Measurements from ENCODE around the gene MYH11. TPM values are rescaled to one million over a fixed set of nuclear protein-coding genes. Genes with fewer than 3 reads are reported as not detected.

The MYH11 gene
- total RNA-seq, 4 donors from 2014 or later: 19.5 to 63.2 (median 24.6) TPM

DNA sequence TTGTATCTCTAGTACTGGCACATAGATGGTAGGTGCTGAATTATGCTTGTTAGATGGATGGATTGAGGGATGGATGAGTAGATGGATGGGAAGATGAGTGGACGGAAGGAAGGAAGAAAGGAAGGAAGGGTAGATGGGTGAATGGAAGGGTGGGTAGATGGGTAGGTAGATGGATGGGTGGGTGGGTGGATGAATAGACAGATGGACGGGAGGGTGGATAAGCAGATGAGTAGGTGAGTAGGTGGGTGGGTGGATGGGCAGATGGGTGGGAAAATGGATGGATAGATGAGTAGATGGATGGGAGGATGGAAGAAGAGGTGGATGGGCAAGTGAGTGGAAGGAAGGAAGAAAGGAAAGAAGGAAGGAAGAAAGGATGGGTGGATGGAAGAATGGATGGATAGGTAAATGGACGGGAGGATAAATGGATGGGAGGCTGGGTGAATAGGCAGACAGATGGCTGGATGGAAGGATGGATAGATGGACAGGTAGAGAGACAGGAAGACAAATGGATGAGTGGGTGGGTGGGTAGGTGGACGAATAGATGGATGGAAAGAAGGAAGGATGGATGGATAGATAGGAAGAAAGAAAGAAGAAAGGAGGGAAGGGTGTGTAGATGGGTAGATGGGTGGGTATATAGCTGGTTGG lies 56.9 kb downstream of the MYH11 start:
- TF ChIP-seq POLR2A (IDR thresholded peaks at IDR 0.05): no peak
- TF ChIP-seq, protein P1, sequence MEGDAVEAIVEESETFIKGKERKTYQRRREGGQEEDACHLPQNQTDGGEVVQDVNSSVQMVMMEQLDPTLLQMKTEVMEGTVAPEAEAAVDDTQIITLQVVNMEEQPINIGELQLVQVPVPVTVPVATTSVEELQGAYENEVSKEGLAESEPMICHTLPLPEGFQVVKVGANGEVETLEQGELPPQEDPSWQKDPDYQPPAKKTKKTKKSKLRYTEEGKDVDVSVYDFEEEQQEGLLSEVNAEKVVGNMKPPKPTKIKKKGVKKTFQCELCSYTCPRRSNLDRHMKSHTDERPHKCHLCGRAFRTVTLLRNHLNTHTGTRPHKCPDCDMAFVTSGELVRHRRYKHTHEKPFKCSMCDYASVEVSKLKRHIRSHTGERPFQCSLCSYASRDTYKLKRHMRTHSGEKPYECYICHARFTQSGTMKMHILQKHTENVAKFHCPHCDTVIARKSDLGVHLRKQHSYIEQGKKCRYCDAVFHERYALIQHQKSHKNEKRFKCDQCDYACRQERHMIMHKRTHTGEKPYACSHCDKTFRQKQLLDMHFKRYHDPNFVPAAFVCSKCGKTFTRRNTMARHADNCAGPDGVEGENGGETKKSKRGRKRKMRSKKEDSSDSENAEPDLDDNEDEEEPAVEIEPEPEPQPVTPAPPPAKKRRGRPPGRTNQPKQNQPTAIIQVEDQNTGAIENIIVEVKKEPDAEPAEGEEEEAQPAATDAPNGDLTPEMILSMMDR (IDR thresholded peaks at IDR 0.05): no peak
- H3K4me1 ChIP-seq: no peaks in the 10 kb centered on the region
- no peak overlapping the region for H3K27ac ChIP-seq
- H3K4me3 ChIP-seq (replicated peaks in 1 of 3): no peak overlapping the region
- 83 to 86% methylated on average over 4 of the region's 4 CpGs for WGBS, 2 donors
- intact Hi-C loops (cut with DNase I): no loop called here
- no peaks in the 10 kb centered on the region for H3K9me3 ChIP-seq
- H3K36me3 ChIP-seq: no peaks in the 10 kb centered on the region
- DNase-seq: no peak
- no peaks in the 10 kb centered on the region for H3K27me3 ChIP-seq

DNA sequence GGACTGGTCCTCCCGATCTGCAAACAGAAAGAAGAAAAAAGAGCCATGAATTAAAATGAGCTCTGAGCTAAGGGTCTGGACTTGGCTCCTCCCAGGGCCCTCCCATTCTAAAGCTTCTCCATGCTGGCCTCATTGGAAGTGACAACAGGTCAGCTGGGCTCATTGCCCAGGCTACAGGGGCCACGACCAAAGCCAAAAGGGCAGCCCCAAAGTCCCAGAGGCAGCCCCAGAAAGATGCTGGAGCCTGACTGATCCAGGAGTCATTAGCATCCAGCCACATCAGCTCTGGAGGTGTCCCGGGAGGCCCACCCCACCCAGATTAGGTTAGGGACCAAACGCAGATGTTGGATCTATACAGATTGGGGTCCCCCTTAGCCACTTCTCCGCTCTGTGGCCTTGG lies 58.2 kb downstream of the MYH11 start:
- TF ChIP-seq, protein P1 (IDR thresholded peaks at IDR 0.05): no peak
- no peak for TF ChIP-seq POLR2A (IDR thresholded peaks at IDR 0.05)
- Histone ChIP-seq H3K4me1 (peaks cover 0 to 7% of the 10 kb centered on the region in 2 donors), H3K27ac (no peak overlapping the region), H3K4me3 (replicated peaks in 1 of 3) (no peak overlapping the region), H3K36me3 (no peaks in the 10 kb centered on the region), H3K27me3 (no peaks in the 10 kb centered on the region), H3K9me3 (no peaks in the 10 kb centered on the region)
- intact Hi-C loops (cut with DNase I): no loop called here
- no peak for DNase-seq
- WGBS, 2 donors: 83% methylated on average over 5 of the region's 5 CpGs

DNA sequence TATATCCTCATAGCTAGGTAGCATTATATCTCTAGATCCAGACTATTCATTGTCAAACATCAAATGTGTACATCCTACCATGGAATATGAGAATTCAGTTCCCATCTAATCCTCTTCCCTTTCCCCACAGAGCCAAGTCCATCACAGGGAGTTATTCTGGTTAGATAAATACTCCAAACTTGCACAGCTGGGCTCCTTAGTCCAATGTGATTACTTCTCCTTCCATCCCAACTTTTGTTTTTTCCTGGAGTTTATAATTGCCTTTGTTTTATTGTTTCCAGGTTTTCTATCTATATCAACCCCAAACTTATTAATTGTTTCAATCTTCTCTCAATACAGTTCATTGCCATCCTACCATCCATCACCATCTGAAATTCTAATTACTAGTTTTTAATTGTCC lies 59.9 kb downstream of the MYH11 start:
- intact Hi-C loops (cut with DNase I): no loop called here
- no peak for DNase-seq
- TF ChIP-seq POLR2A (IDR thresholded peaks at IDR 0.05): no peak
- TF ChIP-seq, protein P1 (IDR thresholded peaks at IDR 0.05): no peak
- H3K27ac ChIP-seq: no peak overlapping the region
- no peaks in the 10 kb centered on the region for H3K27me3 ChIP-seq
- no peaks in the 10 kb centered on the region for H3K9me3 ChIP-seq
- no peak overlapping the region for H3K4me3 ChIP-seq (replicated peaks in 1 of 3)
- no peaks in the 10 kb centered on the region for H3K36me3 ChIP-seq
- H3K4me1 ChIP-seq: peaks cover 0 to 7% of the 10 kb centered on the region in 2 donors

DNA sequence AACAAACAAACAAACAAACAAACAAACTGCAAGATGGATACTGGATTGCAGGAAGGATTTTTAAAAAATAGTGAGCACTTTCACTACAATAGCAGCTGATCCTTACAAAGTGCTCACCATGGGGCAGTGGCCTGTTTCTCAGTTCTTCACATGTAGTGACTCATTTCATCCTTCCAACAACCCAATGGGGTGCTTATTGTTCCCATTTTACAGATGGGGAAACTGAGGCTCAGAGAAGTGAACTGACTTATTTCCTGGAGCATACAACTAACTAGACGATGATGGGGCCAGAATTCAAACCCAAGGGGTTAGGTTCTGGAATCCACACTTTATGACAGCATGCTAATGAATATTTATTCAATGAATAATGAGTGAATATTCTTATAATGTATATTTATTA lies 61.2 kb downstream of the MYH11 start:
- Histone ChIP-seq H3K27me3 (no peaks in the 10 kb centered on the region), H3K9me3 (no peaks in the 10 kb centered on the region), H3K36me3 (no peaks in the 10 kb centered on the region), H3K4me1 (peaks cover 0 to 7% of the 10 kb centered on the region in 2 donors), H3K27ac (no peak overlapping the region), H3K4me3 (replicated peaks in 1 of 3) (no peak overlapping the region)
- intact Hi-C loops (cut with DNase I): no loop called here
- TF ChIP-seq, protein P1 (IDR thresholded peaks at IDR 0.05): no peak
- DNase-seq: no peak
- WGBS, 2 donors: 86 to 97% methylated on average over 1 of the region's 1 CpG

DNA sequence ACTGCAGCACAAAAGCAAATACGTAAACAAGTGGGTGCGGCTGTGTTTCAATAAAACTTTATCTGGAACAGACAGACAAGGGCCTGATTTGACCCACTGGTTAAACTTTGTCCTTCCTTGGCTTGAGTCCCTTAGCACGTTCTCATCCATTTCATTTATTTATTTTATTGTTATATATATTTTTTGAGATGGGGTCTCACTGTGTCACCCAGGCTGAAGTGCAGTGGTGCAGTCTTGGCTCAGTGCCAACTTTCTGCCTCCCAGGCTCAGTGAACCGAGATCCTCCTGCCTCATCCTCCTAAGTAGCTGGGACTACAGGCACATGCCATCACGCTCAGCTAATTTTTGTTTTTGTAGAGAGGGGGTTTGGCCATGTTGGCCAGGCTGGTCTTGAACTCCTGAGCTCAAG lies 64.3 kb downstream of the MYH11 start:
- WGBS, 2 donors: 77 to 79% methylated on average over 5 of the region's 5 CpGs
- H3K36me3 ChIP-seq: no peaks in the 10 kb centered on the region
- no peak overlapping the region for H3K27ac ChIP-seq
- no peak overlapping the region for H3K4me3 ChIP-seq (replicated peaks in 1 of 3)
- peaks cover 0 to 7% of the 10 kb centered on the region in 2 donors for H3K4me1 ChIP-seq
- no peak for DNase-seq
- no peaks in the 10 kb centered on the region for H3K27me3 ChIP-seq
- no peaks in the 10 kb centered on the region for H3K9me3 ChIP-seq
- intact Hi-C loops (cut with DNase I): no loop called here
- TF ChIP-seq, protein P1 (IDR thresholded peaks at IDR 0.05): no peak
- TF ChIP-seq POLR2A (IDR thresholded peaks at IDR 0.05): no peak

Measured in thyroid gland (tissue), 4 donors.